Skeletal muscle cell (primary cell): ENCODE data around the gene HAPLN2.

Source experiments
- DNase-seq: peaks from one replicate; pipeline ENCODE4 v3.0.0-alpha.2; 2010; ENCODE audit warnings: low read depth
- H3K4me3 ChIP-seq: 2 replicates; pipeline ENCODE4 v1.5.1; 2011; ENCODE audit warnings: low read depth, mild to moderate bottlenecking, control low read depth, low read length, moderate library complexity

Gene HAPLN2

GRCh38 chr1:156657741-156658319, 38.6 kb downstream of the HAPLN2 start:
- no peak overlapping the region for H3K4me3 ChIP-seq
- no peak for DNase-seq

GRCh38 chr1:156658496-156658895, 39.3 kb downstream of the HAPLN2 start:
- DNase-seq = no peak
- H3K4me3 ChIP-seq = no peak overlapping the region

- H3K4me3 ChIP-seq = no peak overlapping the region
- no peak for DNase-seq
Measured at GRCh38 chr1:156658945-156659574, 39.8 kb downstream of the HAPLN2 start.

- H3K4me3 ChIP-seq = no peak overlapping the region
- DNase-seq = no peak
Measured at GRCh38 chr1:156659661-156659987, 40.4 kb downstream of the HAPLN2 start.

GRCh38 chr1:156659988-156660751, 41.0 kb downstream of the HAPLN2 start:
- DNase-seq = peak; percentile 92
- no peak overlapping the region for H3K4me3 ChIP-seq

GRCh38 chr1:156660752-156661112, 41.5 kb downstream of the HAPLN2 start:
- no peak for DNase-seq
- H3K4me3 ChIP-seq = peak overlapping the region; percentile 8

- DNase-seq = no peak
- no peak overlapping the region for H3K4me3 ChIP-seq
Measured at GRCh38 chr1:156662005-156662799, 43.0 kb downstream of the HAPLN2 start.

GRCh38 chr1:156662800-156663055, 43.5 kb downstream of the HAPLN2 start:
- no peak for DNase-seq
- H3K4me3 ChIP-seq = no peak overlapping the region

GRCh38 chr1:156663178-156663577, 44.0 kb downstream of the HAPLN2 start:
- no peak overlapping the region for H3K4me3 ChIP-seq
- DNase-seq = peak; percentile 53

- peak; percentile 46 for DNase-seq
- H3K4me3 ChIP-seq = no peak overlapping the region
Measured at GRCh38 chr1:156664046-156664766, 45.0 kb downstream of the HAPLN2 start.

- H3K4me3 ChIP-seq = no peak overlapping the region
Measured at GRCh38 chr1:156664767-156665411, 45.7 kb downstream of the HAPLN2 start.

GRCh38 chr1:156665539-156665938, 46.3 kb downstream of the HAPLN2 start:
- DNase-seq = no peak
- no peak overlapping the region for H3K4me3 ChIP-seq

More at GRCh38 chr1:156664767-156665411, 45.7 kb downstream of the HAPLN2 start:
- no peak for DNase-seq

- DNase-seq = no peak
- H3K4me3 ChIP-seq = no peak overlapping the region
Measured at GRCh38 chr1:156666862-156667609, 47.8 kb downstream of the HAPLN2 start.

- DNase-seq = no peak
- no peak overlapping the region for H3K4me3 ChIP-seq
Measured at GRCh38 chr1:156667610-156667967, 48.4 kb downstream of the HAPLN2 start.

GRCh38 chr1:156667968-156668709, 48.9 kb downstream of the HAPLN2 start:
- no peak overlapping the region for H3K4me3 ChIP-seq
- no peak for DNase-seq

GRCh38 chr1:156668801-156669637, 49.8 kb downstream of the HAPLN2 start:
- H3K4me3 ChIP-seq = no peak overlapping the region
- no peak for DNase-seq

GRCh38 chr1:156669794-156670193, 50.6 kb downstream of the HAPLN2 start:
- no peak overlapping the region for H3K4me3 ChIP-seq
- no peak for DNase-seq
